ENCODE measurements around the gene PCSK4.

GRCh38 chr19:1470305-1471009 is 19.7 kb downstream of the PCSK4 start:
- TF ChIP-seq CTCF (IDR thresholded peaks at IDR 0.05; ENCODE audit: insufficient read depth, low read length, poor library complexity, severe bottlenecking) = no peak
- no peak for TF ChIP-seq EZH2phosphoT487 (conservative IDR thresholded peaks at IDR 0.05; ENCODE audit: low read length)

Measured in SU-DHL-6 (cell line).